Left lobe of liver (tissue), 2 donors: ENCODE results near the gene GABRR2. TPM values are rescaled to one million over a fixed set of nuclear protein-coding genes. Genes with fewer than 3 reads are reported as not detected.

ENCODE experiments used
- ATAC-seq: fragments of 200-7000 bp; cut with Tn5 transposase; one replicate; pipeline ENCODE4 v1.9.1; 2020; ENCODE audit warnings: mild to moderate bottlenecking, moderate library complexity
- DNase-seq: peaks from one replicate; pipeline ENCODE4 v3.0.0-alpha.2; 2020; ENCODE audit warnings: low spot score
- total RNA-seq: library from RNA; stranded (reverse); gene quantifications from one replicate; pipeline ENCODE4 v1.2.1, GENCODE V29; 2021
- donor health status: DM: no; HTN: no; CAD: no; lungs with moderate emphysema.
- donor health status: DM: no; HTN: yes; CAD: no.

The GABRR2 gene
- total RNA-seq, 1 donor from 2014 or later, result 0.58 TPM

DNA sequence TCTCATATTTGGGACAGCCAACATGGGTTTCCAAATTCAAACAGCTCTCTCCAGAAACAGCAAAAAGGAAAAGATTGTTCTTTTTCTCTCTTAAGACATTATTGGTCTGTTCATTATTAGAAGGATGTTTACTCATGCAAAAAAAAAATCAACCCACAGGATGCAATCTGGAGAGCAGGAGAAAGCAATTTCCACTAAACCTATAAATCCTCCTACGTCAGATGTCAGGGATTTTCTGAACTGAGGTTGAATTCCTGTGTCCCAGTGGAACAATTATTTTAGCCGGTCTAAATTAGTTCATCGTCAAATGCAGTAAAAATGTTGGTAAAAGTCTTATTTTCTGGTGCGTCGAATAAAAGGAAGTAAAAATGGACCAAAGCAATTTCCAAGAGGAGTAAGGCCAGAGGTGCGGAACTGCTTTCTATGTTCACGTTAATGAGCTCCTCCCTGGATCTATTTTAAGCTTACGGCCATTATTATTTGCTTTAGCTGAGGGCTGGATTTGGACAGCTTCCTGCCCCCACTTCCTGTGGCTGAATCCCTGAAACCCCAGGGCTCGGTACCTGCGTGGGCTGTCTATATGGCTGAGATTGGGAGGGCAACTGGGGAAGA is 97.7 kb downstream of the GABRR2 start, which contains the start of gene GABRR1:
GABRR1 (minus strand) TSS at position 60 of the 612 bp plus-strand sequence; CDS start at position 24, 36 bp downstream.
- no peak for ATAC-seq
- no peak for DNase-seq

DNA sequence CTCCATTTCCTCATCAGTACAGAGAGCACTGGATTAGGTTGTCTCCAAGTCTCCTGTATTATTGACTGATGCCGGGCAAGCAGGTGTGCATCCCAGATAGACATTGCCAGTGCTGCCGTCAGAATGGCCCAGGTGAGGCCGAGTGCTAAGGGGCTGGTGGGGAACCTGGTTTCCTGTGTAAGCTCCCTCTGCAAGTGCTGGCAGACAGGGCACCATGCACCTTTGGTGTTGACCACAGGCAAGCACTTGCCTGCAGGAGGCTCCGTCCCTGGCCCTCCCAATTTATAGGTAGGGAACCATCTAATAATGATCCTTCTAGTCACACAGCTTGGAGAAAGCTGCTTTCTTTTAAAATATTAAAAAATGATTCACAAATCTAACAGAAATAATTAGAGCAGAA is 98.7 kb downstream of the GABRR2 start:
- ATAC-seq, result no peak
- no peak for DNase-seq

DNA sequence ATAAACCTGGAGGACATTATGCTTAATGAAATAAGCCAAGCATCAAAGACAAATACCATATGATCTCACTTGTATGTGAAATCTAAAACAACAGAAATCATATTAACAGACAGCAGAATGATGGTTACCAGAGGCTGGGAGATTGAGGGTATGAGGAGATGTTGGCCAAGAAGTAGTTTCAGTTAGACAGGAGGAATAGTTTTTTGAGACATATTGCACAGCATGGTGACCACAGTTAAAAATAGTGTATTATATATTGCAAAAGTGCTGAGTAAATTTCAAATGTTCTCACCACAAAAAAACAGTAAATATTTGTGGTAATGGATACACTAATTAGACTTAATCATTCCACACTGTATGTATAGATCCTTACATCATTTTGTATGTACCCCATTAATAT is 99.7 kb downstream of the GABRR2 start:
- DNase-seq (no peak), ATAC-seq (no peak)

DNA sequence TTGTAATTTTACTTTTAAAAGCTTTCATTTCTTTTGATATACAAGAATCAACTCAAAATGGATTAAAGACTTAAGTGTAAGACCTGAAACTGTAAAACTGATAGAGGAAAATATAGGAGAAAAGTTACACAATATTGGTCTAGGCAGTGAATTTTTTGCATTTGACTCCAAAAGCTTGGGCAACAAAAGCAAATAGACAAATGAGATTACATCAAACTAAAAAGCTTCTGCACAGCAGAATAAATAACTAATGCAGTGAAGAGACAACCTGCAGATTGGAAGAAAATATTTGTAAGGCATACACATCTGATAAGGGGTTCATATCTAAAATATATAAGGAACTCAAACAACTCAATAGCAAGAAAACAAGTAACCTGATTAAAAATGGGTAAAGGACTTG is 100.9 kb downstream of the GABRR2 start:
- ATAC-seq (peak; percentile 70), DNase-seq (no peak)

DNA sequence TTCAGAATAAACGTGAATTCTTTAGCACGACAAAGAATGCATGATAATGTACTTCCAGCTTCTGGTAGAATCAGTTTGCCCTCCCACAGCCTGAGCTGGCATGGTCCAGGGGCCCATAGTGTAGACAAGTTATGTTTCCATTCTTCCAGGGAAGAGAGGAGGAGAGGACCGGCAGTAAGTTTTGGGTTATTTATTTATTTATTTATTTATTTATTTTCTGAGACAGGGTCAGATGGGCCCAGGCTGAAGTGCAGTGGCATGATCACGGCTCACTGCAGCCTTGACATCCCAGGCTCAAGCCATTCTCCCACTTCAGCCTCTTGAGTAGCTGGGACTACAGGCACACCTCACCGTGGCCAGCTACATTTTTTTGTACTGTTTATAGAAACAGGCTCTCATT is 102.6 kb downstream of the GABRR2 start:
- ATAC-seq (no peak), DNase-seq (no peak)

DNA sequence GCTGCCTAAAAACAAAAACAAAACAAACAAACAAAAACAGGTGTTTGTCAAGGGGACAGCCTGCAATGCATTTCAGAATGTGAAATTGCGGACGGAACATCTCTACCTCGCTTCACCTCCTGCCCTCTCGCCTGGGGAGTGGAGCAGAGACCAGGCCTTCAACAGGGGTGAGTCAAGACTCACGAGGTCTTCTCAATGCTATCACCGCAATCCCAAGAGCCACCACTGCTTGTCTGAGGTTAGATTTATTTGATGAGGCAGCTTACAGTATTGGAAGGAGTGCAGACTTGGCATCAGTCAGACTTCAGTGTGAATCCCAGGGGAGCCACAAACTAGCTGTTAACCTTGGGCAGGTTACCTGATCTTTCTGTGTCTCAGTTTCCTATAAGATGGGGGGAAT is 105.6 kb downstream of the GABRR2 start:
- no peak for DNase-seq
- ATAC-seq, result no peak

DNA sequence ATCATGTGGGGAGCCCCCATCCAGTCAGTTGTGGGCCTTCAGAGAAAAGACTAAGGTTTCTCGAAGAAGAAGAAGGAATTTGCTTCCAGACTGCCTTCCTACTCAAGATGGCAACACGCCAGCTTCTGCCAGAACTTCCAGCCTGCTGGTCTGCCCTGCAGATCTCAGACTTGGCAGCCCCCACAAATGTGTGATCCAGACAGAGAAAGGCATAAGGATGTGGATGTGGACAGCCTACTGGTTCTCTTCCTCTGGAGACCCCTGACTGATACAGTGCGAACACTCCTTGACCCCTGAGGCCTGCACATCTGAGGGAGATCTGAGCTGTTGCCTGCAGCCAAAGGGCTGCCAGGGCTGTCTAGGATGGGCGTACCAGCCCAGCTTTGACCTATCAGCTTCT is 106.5 kb downstream of the GABRR2 start:
- DNase-seq (no peak), ATAC-seq (no peak)

Other genes with a start within 250 kb of the GABRR2 start
- 58.2 TPM for gene PNRC1, start 234.5 kb downstream of the GABRR2 start, total RNA-seq
- gene SRSF12, start 197.2 kb downstream of the GABRR2 start, total RNA-seq, result 0.10 TPM
- 2.1 TPM for gene PM20D2, start 169.2 kb downstream of the GABRR2 start, total RNA-seq
- not detected for gene GABRR1, start 97.9 kb downstream of the GABRR2 start, total RNA-seq
- 16.0 TPM for gene UBE2J1, start 37.4 kb upstream of the GABRR2 start, total RNA-seq
- 7.9 TPM for gene RRAGD, start 97.0 kb upstream of the GABRR2 start, total RNA-seq
- gene ANKRD6, start 117.9 kb upstream of the GABRR2 start, total RNA-seq, result 7.1 TPM